Epidermal melanocyte (primary cell): ENCODE data around the gene PRCD.
"Not testable (repeated sequence)": the region's sequence is repeated elsewhere in the genome, so short reads cannot be mapped to it uniquely, and the experiment has no call there.

ENCODE experiments used
- DNase-seq: peaks from one replicate; pipeline ENCODE4 v3.0.0; 2011; ENCODE audit warnings: low spot score; ENCODE audit not compliant: insufficient read length

The PRCD gene

DNA sequence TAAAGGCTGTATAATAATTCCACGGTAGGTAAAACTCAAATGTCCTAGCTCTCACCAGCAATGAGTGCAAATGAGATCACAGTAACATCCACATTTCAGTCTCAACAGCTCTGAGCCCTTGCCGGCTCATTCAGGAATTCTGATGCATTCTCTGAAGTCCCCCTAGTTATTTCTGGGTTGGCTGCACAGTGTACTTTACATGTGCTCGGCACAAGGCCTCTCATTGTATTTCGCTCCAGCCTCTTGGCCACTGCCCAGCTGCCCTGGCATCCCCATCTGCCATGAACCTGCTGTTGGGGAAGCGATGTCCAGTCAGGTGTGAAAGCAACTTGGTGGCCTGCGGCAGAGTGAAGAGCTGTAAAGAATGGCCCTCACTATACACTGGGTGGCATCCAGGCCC, 14.3 kb downstream of the PRCD start:
- DNase-seq = no peak

DNA sequence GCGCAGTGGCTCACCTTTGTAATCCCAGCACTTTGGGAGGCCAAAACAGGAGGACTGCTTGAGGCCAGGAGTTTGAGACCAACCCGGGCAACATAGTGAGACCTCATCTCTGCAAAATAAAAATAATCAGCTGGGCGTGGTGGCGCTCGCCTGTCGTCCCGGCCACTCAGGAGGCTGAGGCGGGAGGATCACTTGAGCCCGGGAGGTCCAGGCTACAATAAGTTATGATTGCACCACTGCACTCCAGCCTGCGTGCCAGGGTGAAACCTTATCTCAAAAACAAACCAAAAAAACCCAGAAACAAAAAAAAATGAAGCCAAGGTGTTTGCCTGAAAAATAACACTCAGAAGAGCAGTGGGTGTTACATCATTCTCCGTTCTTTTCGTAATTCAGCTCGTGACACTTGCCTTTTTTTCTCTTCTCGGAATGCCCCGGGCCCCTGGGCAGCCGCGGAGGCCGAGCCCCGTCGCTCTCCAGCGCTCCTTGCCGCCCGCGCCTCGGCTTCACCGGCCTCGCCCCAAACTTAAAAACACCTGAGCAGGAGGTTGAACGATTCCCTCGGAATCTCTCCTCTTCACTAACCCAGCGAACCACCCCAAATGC, 17.0 kb downstream of the PRCD start:
- no peak for DNase-seq

DNA sequence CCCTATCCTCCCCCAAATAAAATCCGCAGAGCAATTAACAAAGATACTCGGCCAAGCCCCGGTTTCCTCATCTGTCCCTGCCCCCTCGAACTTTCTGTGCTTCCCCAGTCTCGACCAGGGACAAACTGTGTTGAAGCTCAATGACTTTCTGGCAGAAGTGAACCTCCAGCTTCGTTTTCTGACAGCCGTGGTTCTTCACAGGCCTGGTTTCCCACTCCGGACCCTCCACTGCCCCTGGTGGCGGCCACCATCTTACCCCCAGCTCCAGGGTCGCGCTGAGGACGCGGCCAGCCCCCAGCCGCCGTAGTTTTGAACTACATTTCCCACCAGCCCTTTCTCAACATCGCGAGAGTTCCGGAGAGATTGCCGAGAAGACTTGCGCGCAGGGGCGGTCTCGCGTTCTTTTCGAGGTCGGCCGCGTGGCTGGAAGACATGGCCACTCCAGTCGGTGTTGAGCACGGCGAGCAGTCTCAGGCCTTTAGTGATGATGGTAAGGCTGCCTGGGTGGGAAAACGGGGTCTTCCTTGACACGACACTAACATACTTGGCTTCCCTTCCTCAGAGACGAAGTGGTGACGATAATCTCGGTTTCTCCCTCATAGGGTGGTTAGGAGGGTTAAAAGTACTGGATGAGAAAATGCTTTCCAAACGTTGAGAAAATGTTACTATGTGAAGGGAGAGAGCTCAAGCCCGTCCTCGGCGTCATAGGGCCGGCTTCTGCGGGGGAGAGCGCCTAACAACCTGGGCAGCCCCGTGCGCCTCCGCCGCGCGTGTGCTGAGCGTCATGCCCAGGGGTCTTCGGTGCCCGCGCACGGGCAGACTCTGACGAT, 17.7 kb downstream of the PRCD start:
- DNase-seq = no peak

DNA sequence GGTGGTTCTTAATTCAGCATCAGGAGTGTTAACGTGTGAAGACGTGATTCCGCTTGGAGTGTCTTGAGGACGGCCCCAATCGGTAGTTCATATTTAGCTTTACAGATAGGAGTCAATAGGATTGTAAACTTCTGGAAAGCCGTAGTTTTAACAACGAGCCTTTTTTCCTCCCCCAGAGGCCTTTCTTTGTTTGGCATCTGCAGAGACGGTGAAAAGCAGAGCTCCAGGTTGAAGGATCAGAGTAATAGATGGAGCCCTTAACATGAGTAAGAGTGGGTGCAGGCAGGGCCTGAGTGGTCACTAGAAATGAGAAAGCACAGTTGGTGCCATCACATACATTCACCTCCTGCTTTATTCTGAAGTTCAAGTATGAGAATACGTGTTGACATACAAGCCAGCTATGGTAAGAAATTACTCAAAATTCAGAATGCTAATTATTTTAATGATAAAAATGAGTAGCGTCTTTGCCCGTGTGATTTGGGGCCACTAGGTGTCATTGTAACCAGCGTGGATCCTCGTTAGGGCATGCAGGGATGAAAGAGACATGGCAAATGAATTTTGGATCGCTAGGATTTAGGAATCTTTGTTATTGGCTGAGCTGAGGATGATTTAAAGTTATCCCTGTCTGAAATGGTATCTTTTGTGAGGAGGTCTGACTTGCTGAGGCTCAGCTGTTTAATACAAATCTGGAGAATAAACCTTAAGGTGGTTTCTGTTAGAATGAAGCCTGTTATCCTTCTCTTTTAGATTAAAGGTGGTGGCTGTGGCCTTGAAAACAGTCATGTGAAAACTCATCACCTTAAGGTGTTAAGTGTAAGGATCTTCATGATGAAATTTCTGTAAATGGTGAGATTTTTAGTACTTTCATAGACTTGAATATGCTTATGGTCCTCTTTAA, 18.6 kb downstream of the PRCD start:
- DNase-seq = no peak

DNA sequence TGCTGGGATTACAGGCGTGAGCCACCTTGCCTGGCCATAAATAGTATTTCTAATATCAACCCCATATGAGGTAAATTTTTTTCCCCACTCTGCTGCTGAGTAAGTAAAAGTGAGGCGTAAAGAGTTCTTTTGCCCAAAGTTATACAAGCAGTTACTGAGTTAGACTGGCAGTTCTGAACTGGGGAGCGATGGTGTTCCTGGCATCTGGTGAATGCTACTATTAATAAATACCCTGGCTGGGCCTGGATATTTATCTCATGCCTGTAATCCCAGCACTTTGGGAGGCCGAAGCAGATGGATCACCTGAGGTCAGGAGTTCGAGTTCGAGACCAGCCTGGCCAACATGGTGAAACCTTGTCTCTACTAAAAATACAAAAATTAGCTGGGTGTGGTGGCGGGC, 19.6 kb downstream of the PRCD start:
- DNase-seq = not testable (repeated sequence)

DNA sequence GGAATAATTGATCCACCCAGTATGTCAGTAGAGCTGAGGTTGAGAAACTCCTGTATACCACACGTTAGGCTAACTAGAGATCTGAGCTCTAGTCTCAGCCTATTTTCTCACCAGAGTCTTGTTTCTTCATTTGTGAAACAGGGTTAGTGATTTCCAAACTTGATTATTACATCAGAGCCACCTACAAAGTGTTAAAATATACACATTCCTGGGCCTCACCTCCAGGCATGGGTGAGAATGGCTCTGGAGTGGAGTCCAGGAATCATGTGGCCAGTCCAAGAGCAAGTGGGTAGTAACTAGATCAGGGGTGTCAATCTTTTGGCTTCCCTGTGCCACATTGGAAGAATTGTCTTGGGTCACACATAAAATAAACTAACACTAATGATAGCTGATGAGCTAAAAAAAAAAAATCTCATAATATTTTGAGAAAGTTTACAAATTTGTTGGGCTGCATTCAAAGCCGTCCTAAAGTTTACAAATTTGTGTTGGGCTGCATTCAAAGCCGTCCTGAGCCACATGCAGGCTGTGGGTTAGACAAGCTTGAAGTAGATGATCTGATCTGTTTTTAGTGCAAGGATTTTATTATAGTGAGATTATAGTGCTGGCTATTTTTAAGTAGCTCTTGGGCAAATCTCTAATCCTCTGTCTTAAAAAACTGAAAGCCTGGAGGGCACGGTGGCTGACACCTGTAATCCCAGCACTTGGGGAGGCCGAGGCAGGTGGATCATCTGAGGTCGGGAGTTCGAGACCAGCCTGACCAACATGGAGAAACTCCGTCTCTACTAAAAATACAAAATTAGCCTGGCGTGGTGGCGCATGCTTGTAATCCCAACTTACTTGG, 20.4 kb downstream of the PRCD start:
- no peak for DNase-seq

DNA sequence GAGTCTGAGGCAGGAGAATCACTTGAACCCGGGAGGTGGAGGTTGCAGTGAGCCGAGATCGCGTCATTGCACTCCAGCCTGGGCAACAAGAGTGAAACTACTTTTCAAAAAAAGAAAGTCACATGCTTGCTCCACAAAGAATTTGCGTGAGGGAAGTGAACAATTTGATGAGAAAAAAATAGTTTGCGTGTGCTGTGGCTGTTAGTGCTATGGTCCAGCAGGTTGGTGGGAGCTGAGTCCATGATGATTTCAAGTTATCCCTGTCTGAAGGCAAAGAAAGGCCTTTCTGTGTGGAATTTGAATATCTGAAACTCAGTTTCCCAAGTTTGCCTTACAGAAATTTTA, 21.0 kb downstream of the PRCD start:
- no peak for DNase-seq

DNA sequence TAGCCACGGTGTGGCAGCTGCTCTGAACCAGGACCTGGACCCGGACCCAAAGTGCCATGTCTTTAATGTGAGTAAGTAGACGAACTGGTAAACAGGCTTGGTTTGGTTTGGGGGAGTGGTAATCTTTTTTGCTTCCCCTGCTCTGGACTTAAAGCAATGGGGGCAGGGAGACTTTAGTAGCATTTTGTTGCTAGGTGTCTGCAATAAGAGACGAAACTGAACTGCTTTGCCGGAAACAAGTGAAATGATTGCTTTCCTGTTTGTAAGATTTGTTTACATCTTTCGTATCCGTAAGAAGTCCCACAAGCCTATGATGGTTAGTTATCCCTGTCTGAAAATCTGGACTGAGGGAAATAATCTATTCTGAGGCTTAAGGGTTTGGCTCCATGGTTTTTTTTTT, 21.5 kb downstream of the PRCD start:
- no peak for DNase-seq

DNA sequence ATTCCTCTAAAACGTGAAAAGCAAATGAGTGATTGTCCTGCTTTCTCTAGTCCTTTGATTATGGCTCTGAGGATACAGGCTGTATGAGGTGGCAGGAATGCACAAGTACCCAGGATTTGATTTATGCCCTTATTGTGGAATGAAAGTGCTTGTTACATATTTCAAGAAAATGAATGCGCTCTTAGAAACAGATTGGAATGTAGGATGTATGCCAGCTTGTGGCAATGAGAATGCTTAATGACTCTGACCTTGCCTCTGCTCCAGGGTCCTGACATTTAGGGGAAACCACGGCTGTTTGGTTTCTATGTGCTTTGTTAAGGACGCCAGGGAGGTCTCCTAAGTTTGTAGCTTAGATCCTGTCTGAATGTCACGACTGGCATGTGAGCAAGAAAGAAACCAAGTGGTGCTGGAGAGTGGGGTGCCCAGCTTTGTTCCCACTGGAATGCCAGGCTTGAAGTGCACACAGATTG, 22.0 kb downstream of the PRCD start:
- no peak for DNase-seq

DNA sequence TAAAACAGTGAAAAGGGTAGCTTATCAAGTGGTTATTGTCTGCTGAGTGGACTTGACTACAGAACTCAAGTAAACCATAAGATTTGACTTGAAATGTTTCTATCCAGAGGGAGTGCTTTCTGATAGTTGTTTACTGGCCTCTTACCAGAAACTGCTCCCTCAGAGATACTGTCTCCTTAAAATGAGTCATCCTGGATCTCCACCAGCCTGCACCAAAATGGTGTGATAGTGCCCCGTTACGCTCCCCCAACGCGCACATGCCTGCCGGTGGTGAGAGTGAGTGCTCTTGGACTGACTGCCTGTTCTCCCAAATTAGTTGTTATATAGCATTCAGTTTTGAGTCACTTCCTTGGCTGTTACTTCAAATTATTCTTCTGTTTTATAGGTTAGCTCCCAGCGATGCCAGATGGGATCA, 22.9 kb downstream of the PRCD start:
- no peak for DNase-seq

DNA sequence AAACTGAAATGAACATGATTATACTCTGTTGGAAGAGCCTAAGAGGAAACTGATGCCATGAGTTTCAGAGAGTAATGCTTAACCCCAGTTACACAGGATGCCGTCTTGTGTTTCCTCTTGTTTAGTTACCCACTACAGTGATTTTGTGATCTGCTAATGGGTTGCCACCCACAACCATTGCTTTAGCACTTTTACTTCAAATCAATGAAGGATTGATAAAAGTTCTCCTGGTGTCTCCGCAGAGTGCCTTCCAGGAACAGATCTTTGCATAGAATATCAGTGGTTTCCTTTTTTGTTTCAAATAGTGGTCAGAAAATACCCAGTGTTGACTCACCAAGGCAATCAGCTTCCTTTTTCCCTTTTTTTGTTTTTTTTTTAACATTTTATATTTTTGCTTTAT, 23.5 kb downstream of the PRCD start:
- DNase-seq = not testable (repeated sequence)

DNA sequence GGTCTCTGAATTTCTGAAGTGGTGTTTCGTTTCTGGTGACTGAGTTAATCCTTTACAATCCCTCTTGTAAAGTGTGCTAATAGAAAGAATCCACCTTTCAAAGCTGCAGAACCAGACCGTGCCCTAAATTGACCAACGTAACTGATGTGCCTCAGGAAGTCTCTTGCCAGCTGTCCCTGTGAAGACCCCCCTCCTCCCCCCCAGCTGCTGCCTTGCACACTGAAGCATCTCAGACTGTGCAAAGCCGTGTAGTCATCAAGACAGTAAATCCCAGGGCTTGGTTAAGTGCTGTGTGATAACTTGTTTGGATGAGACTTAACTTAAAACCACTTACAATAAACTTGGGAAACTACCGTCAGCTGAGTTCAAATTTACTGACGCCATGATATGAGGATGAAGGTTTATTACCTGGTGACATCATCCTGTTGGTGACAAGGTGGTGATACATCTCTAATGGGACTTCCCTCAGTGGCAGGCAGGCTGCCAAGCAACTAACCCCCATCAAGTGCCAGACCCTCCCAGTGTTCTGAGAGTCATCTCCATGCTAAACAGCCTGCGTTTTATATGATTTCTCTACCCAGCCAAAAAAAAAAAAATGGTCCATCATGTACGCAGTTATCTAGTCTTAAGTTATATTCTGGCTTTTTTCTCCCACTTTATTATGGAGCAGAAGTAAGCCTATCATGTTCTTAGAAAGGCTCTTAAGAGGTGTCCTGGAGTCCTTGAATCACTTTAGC, 25.3 kb downstream of the PRCD start:
- DNase-seq = not testable (repeated sequence)

DNA sequence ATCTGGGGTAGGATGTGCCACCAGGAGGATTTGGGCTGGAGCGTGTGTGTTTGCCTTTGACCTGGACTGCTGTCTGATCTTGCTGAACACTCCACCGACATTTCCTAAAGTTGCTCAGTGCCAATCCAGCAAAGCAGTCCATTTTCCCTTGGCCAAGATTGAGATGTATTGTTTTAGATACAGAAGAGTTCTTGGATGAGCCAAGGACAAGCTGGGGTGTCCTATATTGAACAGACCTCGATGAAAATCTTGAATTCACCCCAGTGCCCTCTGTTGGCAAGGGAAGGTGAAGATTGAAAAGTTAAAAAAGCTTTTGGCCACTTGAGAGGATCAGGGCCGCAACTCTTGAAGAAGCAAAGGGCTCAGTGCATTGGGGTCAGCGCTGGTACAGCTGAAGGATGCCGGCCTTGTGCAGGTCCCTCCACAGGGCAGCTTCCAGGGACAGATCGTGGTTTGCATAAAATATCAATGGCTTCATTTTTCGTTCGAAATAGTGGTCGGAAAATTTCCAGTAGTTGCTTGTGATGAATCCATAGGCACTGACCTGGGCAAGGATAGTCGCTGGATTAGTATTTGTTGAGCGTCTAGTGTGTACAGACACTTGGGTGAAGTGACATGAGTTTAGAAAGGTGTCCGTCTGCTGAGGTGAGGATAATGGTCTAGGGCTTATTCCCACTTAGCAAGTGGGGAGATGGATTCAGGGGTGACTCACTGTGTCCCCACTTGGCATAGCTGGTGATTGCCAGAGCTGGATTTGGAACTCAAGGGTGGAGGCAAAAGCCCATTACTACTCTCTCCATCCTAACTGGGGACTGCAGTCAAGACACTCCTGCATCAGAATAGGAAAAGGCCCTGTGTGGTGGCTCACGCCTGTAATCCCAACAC, 26.1 kb downstream of the PRCD start:
- no peak for DNase-seq

DNA sequence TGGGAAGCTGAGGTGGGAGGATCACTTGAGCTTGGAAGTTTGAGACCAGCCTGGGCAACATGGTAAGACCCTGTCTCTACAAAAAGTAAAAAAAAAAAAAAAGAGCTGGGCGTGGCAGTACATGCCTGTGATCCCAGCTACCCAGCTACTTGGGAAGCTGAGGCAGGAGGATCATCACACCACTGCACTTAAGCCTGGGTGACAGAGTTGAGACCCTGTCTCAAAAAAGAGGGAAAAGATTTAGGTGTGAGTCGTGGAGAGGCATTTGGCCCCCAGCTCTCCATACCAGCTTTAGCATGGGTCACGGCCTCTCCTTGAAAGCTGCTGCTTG, 26.7 kb downstream of the PRCD start:
- DNase-seq = no peak

DNA sequence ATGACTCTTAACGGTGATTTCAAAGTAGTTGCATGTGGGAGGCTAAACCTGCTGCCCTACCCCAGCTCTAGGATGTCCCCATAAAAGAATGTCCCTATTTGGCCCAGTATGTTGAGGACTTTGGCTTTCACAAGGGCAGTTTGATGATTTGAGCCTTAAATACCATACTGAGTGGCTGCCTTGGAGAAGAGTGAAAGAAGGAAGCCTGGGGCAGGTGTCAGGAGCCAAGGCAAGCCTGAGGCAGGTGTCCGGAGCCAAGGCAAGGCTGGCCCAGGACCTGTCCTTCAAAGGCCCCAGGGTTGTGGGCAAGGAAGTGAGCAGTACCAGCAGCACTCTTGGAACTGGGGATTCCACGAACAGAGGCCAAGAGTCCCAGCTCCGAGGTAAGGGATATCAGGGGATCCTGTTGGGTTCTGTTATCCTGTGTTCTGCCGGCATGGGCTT, 27.2 kb downstream of the PRCD start:
- DNase-seq = no peak

DNA sequence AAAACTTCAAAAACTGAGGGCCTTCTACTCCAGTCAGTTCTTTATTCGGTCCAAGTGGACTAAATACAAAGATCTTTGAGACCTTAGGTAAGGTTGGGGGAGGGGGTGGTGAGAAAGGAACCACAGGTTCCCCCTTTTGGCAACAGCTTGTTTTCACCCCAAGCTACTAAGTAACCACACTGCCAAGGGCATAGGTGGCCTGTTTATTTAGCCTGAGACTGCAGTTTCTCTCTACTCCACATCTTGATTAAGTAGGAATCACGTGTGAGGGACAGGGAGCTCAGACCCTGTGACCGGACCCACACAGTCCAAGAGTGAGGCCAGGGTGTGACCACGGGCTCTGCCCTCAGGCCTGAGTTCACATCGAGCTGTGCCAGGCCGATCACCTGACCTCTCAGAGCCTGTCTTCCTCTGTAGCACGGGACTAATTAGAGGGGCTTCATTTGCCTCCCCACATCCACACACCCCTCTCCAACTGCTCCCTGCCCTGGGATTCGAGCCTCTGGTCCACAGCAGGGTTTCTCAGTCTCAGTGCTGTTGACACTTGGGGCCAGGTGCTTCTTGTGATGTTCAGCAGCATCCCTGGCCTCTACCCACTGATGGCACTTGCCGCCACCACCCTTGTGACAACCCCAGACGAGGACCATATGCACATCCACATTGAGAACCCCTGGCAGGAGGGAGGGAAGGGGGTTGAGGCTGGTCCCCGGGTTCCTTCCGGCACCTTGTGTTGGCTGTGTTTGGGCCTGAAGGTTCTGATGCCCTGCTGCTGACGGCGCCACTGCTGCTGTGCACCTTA, 28.0 kb downstream of the PRCD start:
- DNase-seq = no peak

DNA sequence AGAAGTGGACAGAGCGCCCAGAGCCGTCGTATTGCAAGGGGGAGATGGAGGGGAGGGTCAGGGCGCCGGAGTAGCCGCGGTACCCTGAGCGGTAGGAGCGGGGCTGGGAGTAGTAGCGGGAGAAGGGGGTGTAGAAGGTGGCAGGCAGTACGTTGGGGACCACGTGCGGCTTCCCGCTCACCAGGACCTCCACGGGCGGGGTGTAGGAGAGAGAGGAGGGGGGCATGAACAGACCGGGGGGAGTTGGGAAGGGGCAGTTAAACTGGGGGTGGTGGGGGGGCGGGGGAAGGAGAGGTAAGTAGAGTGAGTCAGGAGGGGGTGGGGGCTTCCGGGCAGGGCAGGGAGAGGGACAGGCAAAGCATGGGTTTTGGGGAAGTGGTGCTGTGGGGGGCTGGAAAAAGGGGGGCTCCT, 29.0 kb downstream of the PRCD start:
- no peak for DNase-seq

DNA sequence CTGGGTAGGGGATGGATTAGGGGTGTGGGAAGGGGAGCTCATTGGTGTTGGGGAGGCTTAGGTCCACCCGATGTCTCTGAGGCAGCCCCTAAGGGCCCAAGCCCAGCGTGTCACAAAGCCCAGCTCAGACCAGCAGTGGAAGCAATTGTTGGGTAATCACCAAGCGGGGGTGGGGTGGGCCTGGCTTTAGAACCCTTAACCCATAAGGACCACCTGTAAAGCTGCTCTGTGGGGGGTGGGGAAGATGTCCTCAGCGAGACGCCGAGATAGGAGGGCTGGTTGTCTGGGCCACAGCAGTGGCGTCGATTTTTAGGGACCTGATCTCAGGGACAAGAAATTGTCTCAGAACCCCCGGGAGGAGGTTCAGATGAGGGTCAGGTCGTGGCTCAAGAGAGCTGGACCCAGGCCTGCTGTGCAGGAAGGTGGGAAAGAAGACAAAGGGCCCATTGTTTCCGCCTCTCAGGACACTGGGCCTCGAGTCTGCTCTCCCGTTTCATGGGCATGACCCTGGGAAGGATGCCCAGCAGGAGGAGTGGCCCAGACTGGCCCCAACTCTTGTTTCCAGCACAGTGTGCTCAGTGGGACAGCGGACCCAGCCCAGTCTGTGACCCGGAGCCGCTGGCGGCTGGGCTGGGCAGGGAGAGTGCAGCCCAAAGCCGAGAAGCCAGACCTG, 29.9 kb downstream of the PRCD start:
- DNase-seq = no peak
